ENCODE results near the gene BACE1. TPM values are rescaled to one million over a fixed set of nuclear protein-coding genes. Genes with fewer than 3 reads are reported as not detected.

The BACE1 gene
- total RNA-seq = 13.6 and 17.2 TPM in 2 replicates

DNA sequence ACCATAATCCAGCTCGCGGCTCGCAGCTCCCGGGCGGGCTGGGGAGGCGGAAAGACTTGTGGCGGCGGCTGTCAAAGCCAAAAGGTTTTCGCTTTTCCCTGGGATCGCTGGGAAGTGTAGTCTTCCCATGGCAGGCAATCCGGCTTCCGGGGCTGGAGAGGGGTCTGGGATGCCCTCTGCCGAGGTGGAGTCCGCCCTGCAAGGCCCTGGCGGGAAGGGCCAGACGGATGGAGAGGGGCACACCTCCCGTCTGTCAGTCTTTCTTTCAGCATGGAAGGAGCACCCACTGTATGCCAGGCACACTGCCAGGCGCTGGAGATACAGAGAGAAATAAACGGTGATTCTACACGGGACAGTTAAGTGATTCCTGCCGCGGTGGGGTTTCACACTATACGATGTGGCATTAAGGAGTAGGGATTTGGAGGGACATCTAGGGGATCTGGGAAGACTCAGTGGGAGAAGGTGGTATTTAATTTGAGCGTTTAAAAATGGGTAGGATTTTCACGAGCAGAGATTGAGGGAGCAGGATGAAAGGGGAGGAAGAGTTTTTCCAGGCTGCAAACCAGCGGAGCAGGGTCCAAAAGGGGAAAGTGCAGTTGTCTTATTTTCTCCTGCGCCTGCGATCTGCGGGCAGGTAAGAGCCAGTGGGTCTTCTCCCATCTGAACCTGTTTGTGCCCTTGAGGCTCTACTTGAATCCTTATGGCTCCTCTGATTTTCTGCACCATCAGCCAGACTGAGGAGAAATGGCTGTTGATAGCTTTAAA is at the start of gene BACE1:
Gene BACE1 (minus strand): TSS at position 60 of the 765 bp plus-strand sequence. CDS start 461 bp downstream, outside the sequence.
- DNase-seq (ENCODE audit: low read depth) = peak; percentile 50
- Histone ChIP-seq H3K36me3 (ENCODE audit: control insufficient read depth, insufficient read depth, low read length) (no peaks in the 10 kb centered on the region), H3K27me3 (ENCODE audit: control insufficient read depth, insufficient read depth, low read length) (no peaks in the 10 kb centered on the region), H3K4me3 (ENCODE audit: low read depth, low read length) (peak within 1 kb of the TSS; percentile 82)
- TF ChIP-seq, protein P1, sequence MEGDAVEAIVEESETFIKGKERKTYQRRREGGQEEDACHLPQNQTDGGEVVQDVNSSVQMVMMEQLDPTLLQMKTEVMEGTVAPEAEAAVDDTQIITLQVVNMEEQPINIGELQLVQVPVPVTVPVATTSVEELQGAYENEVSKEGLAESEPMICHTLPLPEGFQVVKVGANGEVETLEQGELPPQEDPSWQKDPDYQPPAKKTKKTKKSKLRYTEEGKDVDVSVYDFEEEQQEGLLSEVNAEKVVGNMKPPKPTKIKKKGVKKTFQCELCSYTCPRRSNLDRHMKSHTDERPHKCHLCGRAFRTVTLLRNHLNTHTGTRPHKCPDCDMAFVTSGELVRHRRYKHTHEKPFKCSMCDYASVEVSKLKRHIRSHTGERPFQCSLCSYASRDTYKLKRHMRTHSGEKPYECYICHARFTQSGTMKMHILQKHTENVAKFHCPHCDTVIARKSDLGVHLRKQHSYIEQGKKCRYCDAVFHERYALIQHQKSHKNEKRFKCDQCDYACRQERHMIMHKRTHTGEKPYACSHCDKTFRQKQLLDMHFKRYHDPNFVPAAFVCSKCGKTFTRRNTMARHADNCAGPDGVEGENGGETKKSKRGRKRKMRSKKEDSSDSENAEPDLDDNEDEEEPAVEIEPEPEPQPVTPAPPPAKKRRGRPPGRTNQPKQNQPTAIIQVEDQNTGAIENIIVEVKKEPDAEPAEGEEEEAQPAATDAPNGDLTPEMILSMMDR (IDR thresholded peaks at IDR 0.05; ENCODE audit: insufficient read depth, low read length, poor library complexity, severe bottlenecking) = peak; percentile 54

DNA sequence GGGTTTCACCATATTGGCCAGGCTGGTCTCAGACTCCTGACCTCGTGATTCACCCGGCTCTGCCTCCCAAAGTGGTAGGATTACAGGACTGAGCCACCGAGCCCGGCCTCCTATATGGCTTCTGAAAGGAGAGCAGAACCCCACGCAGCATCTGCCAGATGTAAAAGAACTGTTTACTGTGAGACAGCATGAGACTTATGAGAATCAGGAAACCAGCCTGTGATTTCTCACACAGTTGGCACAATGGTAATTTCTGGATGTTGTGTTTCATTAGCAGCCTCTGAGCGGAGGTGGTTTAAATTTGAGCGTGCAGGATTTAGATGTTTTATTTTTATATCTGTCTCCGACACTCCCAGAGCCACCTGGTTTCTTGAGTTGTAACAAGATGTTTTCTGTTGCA is 45.4 kb upstream of the BACE1 start:
- Histone ChIP-seq H3K36me3 (ENCODE audit: control insufficient read depth, insufficient read depth, low read length) (peaks cover 1% of the 10 kb centered on the region), H3K4me3 (ENCODE audit: low read depth, low read length) (no peak overlapping the region), H3K27me3 (ENCODE audit: control insufficient read depth, insufficient read depth, low read length) (no peaks in the 10 kb centered on the region)
- no peak for DNase-seq (ENCODE audit: low read depth)
- TF ChIP-seq, protein P1 (IDR thresholded peaks at IDR 0.05; ENCODE audit: insufficient read depth, low read length, poor library complexity, severe bottlenecking) = no peak

DNA sequence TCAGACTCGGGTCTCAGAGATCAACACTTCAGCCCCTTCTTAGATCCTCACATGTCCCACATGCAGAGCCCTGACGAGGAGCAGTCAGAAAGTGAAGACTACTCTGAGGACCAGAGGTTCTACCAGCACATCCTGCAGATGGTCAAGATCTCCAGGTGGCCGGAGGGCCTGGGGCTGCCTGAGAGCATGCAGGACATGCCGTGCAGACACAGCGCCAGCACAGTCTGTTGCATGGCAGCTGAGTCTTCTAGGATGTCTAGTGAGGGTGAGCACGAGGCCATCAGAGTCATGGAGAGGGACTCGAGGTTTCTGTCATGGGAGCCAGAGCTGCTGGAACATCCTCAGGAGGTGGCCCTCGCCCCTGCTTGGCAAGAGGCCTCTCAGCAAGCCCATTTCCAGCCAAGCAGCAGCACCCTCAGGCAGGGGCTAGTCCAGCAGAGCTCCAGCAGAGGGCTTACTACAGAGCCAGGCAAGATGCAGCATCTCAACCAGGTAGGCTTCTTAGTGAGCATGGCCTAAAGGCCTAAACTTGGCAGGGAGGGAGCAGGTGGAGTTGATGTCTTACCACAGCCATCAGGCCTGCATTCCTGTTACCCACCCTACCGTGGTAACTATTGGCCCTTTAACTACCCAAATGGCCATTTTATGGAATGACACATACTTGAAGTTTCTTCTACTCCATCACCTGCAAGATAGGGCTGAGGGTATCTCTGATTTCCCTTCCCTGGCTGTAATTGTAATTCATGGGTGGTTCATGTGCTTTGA is 40.3 kb upstream of the BACE1 start:
- Histone ChIP-seq H3K4me3 (ENCODE audit: low read depth, low read length) (no peak overlapping the region), H3K36me3 (ENCODE audit: control insufficient read depth, insufficient read depth, low read length) (peaks cover 2% of the 10 kb centered on the region), H3K27me3 (ENCODE audit: control insufficient read depth, insufficient read depth, low read length) (no peaks in the 10 kb centered on the region)
- peak; percentile 14 for DNase-seq (ENCODE audit: low read depth)
- TF ChIP-seq, protein P1 (IDR thresholded peaks at IDR 0.05; ENCODE audit: insufficient read depth, low read length, poor library complexity, severe bottlenecking) = peak; percentile 10

DNA sequence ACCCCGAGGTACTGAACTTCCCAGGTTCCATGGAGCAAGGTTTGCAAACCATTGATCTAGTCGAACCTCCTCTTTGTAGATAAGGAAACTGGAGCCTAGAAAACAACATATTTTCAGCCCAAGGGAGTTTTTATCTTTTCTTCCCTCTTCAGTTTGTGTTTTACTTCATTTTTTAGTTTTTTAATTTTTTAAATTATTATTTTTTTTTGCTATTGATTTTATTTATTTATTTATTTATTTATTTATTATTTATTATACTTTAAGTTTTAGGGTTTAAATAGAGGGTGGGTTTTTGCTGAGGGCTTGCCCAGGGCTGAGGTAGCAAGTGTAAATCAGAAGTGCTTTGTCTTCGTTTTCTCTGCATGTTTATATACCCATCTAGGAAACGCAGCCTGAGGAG is 38.5 kb upstream of the BACE1 start:
- TF ChIP-seq, protein P1 (IDR thresholded peaks at IDR 0.05; ENCODE audit: insufficient read depth, low read length, poor library complexity, severe bottlenecking) = no peak
- peaks cover 2% of the 10 kb centered on the region for H3K36me3 ChIP-seq (ENCODE audit: control insufficient read depth, insufficient read depth, low read length)
- no peak for DNase-seq (ENCODE audit: low read depth)

DNA sequence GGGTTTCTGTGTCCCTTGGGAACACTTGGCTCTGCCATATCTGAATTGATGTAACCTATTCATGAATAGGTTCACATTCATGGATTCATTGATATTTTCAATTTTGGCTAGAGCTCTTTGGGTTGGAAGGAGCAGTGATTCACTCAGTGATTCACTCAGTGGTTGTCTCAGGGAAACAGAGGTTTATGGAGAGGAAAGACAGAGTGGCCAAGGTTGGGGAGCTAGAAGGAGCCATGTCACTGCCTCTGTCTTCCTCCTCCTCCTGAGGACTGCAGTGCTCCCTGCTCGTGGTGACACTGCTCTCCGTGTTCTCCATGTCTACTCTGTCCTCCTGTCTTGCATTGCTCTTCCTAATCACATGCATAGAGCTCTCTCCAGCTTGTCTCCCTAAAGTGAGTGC is 29.0 kb upstream of the BACE1 start:
- Histone ChIP-seq H3K4me3 (ENCODE audit: low read depth, low read length) (no peak overlapping the region), H3K27me3 (ENCODE audit: control insufficient read depth, insufficient read depth, low read length) (no peaks in the 10 kb centered on the region), H3K36me3 (ENCODE audit: control insufficient read depth, insufficient read depth, low read length) (peaks cover 1% of the 10 kb centered on the region)
- TF ChIP-seq, protein P1 (IDR thresholded peaks at IDR 0.05; ENCODE audit: insufficient read depth, low read length, poor library complexity, severe bottlenecking) = no peak
- DNase-seq (ENCODE audit: low read depth) = no peak

More for the DNA sequence above, 38.5 kb upstream of the BACE1 start:
- no peak overlapping the region for H3K4me3 ChIP-seq (ENCODE audit: low read depth, low read length)
- no peaks in the 10 kb centered on the region for H3K27me3 ChIP-seq (ENCODE audit: control insufficient read depth, insufficient read depth, low read length)

All from kidney epithelial cell (primary cell).